HG03108 (cell line): ENCODE measurements around the gene SP6.

ENCODE experiments used
- ATAC-seq: cut with Tn5 transposase; IDR thresholded peaks from one replicate; pipeline ENCODE4 v1.9.1; 2021; ENCODE audit warnings: moderate library complexity; ENCODE audit not compliant: unreplicated experiment

SP6 gene

GRCh38 chr17:47850692-47851573 is at the start of gene SP6:
Gene SP6, minus strand, starts transcription at chr17:47851163. Its CDS starts 2,734 bp downstream, at chr17:47848429.
- no peak for ATAC-seq

- no peak for ATAC-seq
Measured at GRCh38 chr17:47899643-47900042, 48.7 kb upstream of the SP6 start.

GRCh38 chr17:47898241-47898640 is 47.3 kb upstream of the SP6 start:
- no peak for ATAC-seq

GRCh38 chr17:47897561-47897960 is 46.6 kb upstream of the SP6 start:
- no peak for ATAC-seq

- no peak for ATAC-seq
Measured at GRCh38 chr17:47896672-47897490, 45.9 kb upstream of the SP6 start.

- ATAC-seq: peak; percentile 90
Measured at GRCh38 chr17:47895856-47896671, 45.1 kb upstream of the SP6 start, which contains the start of gene SP2. Gene SP2, plus strand, starts transcription at chr17:47896236. Its CDS starts 51 bp downstream, at chr17:47896287.

GRCh38 chr17:47895347-47895855 is 44.4 kb upstream of the SP6 start:
- no peak for ATAC-seq

- no peak for ATAC-seq
Measured at GRCh38 chr17:47894498-47895346, 43.8 kb upstream of the SP6 start.

GRCh38 chr17:47891545-47892088 is 40.7 kb upstream of the SP6 start:
- no peak for ATAC-seq

GRCh38 chr17:47889734-47890529 is 39.0 kb upstream of the SP6 start:
- ATAC-seq: no peak

- ATAC-seq: no peak
Measured at GRCh38 chr17:47888293-47888692, 37.3 kb upstream of the SP6 start.

GRCh38 chr17:47884905-47885730 is 34.2 kb upstream of the SP6 start:
- ATAC-seq: no peak

GRCh38 chr17:47884427-47884740 is 33.4 kb upstream of the SP6 start:
- ATAC-seq: no peak

- no peak for ATAC-seq
Measured at GRCh38 chr17:47883589-47884426, 32.8 kb upstream of the SP6 start.

GRCh38 chr17:47882695-47883588 is 32.0 kb upstream of the SP6 start:
- no peak for ATAC-seq

GRCh38 chr17:47882247-47882646 is 31.3 kb upstream of the SP6 start:
- no peak for ATAC-seq
